Stimulated activated CD4-positive, alpha-beta T cell treated with anti-CD3 and anti-CD28 coated beads, TNF-alpha, amount 100 ng/mL, for 1 hour (primary cell): ENCODE data around the gene AKT1.
"Not testable (repeated sequence)": the region's sequence is repeated elsewhere in the genome, so short reads cannot be mapped to it uniquely, and the experiment has no call there.

ENCODE experiments used
- DNase-seq, 3 donors: peaks; one replicate each; pipeline ENCODE4 v3.0.0-alpha.2; 2020; ENCODE audit warnings: low read depth in 3 of 3, low spot score in 1 of 3

Gene AKT1

DNA sequence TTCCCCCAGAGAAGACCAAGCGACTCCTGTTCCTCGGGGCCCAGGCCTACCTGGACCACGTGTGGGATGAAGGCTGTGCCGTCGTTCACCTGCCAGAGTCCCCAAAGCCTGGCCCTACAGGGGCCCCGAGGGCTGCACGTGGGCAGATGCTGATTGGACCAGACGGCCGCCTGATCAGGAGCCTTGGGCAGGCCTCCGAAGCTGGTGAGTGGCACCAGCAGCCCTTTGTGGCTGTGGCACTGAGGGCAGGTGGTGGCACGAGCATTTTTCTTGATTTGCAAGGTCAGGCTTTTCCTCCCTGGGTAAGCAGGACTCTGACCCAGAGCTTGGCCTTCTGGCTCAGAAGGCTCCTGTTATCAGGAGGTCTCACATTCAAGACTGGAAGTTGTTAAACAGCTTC, 39.9 kb downstream of the AKT1 start:
- no peak for DNase-seq

DNA sequence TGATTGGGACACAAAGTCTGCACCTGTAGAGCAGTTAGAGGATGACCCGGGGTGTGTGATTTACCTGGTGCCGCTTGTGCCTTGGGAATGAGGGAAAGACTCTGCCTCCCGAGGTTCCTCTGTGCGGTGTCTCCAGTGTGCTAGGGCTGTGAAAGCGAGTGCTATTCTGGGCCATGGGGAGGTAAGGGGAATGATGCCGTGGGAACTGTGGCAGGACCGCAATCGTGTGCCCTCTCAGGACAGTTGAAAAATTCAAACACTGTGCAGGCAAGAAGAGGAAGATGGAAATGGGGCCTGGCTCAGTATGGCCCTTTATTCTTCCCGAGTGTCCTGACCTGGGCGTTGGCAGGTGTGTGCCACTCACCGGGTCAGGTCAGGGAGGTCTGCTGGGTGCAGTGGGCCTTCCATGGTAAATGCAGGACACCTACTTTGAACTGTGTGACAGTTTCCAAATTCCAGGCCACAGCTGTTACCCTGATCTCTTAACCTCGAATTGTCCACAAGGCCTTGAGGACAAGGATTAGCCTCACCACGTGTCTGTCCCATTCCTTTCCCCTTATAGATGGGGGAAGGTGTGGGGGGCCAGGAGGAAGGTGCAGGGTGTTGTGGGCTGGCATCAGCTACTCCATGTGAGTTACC, 41.2 kb downstream of the AKT1 start:
- DNase-seq: no peak

GRCh38 chr14:104753528-104754212, 41.9 kb downstream of the AKT1 start:
- no peak for DNase-seq

- peak; percentile 98 to 99 (median 98) for DNase-seq
These were observed 42.6 kb downstream of the AKT1 start, which contains the start of gene SIVA1 for GRCh38 chr14:104752735-104753527. TSS of gene SIVA1 (plus strand) at chr14:104753147. CDS start at chr14:104753202, 55 bp downstream.

GRCh38 chr14:104752423-104752734, 43.2 kb downstream of the AKT1 start:
- no peak for DNase-seq

GRCh38 chr14:104751539-104752422, 43.8 kb downstream of the AKT1 start:
- DNase-seq: no peak

DNA sequence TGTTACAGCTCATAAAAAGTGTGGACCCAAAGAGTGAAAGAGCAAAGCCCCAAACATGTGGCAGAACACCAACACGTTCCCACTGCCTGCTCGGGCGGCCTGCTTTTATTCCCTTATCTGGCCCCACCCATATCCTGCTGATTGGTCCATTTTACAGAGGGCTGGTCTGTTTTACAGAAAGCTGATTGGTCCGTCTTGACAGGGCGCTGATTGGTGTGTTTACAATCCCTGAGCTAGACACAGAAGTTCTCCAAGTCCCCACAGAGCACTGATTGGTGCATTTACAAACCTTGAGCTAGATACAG, 44.8 kb downstream of the AKT1 start:
- not testable (repeated sequence) for DNase-seq

GRCh38 chr14:104750056-104750752, 45.3 kb downstream of the AKT1 start:
- DNase-seq: no peak

- no peak for DNase-seq
These were observed 46.4 kb downstream of the AKT1 start for GRCh38 chr14:104749111-104749649.

DNA sequence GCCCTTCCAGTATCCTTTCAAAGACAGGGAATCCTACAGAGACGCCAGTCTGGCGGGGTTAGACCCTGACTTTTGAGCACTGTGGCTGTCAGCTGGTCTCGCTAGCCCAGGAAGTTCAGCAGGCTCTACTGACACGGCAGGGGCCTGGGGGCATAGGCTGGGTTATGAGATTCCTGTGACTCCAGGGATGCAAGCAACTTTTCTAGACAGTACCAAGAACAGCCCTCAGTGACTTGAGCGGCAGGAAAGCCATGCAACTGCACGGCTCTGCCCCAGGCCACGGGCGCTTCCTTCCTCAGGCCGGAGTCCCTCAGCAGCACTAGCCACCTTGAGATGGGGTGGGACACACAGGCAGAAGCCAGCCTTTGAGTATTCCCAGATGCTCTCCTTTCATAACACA, 47.7 kb downstream of the AKT1 start:
- DNase-seq: no peak

DNA sequence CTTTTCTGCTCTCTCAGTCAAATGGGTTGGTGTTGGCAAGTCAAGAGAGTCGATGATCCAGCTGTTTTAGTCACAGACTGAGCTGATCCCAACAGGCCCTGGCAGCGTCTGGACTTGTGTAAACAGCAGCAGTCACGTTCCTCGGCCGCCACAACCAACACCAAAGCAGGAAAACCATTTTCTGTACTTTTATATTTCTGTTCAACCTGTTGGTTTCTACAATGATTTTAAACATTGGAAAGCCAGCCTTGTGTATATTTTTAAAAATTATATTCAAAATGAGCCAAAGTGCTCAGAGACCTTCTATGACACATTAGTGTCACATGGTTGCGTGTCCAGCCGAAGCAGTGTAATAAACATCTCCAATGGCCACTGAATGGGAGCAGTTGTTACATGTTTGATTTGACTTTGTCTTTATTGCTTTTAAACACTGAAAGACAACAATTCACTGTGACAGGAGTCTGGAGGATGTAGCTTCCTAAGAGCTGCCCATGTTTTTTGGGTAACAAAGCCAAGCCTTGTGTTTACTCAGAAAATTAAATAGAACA, 48.5 kb downstream of the AKT1 start:
- DNase-seq: no peak

DNA sequence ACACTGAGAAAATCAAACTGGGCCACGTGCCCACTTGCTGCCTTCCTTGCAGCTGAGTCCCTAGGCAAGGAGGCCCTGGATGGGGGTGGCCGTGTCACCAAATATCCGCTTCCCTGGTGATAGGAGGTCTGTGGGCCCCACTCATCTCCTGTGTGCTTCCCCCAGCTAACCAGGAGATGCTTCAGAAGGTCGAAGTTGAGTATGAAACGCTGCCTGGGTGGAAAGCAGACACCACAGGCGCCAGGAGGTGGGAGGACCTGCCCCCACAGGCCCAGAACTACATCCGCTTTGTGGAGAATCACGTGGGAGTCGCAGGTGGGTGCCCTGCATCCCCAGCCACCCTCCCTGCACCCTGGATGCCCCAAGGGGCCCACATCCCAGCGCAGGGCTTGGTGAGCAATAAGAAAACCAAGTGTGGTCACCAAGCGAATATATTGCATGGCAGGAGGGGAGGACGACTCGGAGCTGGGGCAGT, 49.4 kb downstream of the AKT1 start:
- no peak for DNase-seq

DNA sequence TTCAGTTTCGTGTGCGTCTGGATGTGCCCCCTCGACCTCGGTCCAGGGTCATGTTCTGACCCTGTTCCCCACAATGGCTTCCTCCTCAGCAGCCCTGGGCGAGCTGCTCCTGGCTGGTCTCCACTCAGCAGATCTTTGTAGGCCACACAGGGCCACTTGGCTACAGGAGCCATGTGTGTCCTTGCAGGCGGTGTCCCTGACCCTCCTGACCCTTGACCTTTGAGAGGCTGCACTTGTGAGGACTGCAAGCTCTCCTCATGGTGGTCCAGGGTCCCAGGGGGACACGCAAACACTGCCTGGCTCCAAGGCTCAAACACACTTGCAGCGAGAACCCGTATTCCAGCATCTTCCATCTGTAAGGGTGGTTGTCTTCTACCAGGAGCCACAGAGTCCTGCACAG, 50.1 kb downstream of the AKT1 start:
- no peak for DNase-seq

- DNase-seq: no peak
These were observed 51.1 kb downstream of the AKT1 start for GRCh38 chr14:104744484-104744883.

DNA sequence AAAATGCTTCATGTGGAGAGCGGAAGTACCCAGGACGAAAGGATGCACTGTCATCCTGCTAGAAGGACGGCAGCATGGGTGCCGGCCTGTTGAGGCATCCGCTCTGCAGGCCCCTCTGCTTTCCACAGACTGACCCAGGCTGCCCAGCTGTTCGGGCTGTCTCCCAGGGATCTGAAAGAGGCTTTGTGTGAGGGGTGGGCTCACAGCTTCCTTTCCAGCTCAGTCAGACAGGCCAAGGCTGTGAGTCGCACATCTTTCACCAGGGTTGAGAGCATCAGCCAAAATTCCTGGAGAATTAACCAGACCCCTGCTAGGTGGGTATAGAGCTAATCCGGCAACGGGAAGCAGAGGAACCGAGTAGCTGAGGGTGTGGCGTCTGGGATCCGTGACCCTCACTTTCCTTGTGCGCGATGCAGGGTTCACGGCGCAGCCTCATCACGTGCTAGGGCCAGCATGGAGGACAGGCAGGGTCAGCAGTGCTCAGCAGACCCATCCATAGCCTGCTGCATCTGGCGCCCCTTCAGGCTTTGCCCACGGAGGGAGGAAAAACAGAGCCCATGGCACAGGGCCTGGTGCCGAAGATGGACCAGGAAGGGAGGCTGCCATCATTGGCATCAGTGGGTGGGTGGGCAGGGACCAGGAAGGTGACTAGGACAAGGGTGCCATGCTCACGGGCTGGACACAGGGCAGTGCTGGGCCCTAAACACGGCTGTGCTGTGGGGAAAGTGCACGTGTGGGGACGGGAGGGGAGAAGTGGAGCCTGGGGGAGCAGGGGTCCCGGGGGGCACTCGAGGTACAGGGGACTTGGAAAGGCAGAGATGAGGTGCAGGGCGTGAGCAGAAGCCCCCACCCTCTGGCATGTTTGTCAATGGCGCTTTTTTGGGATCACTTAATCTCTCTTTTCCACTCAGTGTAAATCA, 51.8 kb downstream of the AKT1 start:
- no peak for DNase-seq

DNA sequence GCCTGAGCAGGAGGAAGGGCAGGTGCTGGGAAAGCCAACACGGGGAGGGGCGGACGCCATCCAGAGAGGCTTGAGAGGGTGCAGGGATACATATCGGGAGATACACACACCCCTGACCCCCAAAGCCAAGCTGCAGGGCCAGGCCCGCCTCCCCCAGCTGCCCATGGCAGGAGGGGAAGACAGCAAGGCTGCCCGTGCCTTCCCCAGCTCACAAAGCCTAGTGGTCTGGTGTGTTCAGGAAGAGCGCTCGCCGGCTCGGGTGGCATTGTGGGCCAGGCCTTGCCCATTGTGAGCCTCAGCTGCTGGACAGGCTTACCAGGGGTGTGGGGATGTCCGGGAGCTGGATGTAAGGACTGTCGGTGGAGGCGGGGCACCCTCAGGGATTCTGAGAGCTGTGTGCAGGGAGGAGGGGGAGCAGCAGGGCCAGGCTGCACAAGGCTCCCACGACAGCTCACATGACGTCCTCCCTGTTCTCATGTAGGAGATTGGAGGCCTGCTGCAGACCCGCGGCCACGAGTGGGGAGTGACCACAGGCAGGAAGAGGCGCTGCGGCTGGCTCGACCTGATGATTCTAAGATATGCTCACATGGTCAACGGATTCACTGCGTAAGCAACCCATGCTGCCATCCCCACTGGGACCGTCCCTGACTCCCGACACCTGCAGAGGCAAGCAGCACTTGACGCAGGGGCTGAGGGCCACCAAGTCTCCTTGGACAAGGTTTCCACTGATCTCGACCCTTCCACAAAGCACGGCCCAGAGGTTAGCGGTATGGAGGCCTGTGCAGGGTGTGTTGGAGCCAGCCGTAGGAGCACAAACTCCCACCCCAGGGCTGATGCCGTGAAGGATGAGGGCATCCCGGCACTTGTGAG, 52.7 kb downstream of the AKT1 start:
- DNase-seq: no peak

DNA sequence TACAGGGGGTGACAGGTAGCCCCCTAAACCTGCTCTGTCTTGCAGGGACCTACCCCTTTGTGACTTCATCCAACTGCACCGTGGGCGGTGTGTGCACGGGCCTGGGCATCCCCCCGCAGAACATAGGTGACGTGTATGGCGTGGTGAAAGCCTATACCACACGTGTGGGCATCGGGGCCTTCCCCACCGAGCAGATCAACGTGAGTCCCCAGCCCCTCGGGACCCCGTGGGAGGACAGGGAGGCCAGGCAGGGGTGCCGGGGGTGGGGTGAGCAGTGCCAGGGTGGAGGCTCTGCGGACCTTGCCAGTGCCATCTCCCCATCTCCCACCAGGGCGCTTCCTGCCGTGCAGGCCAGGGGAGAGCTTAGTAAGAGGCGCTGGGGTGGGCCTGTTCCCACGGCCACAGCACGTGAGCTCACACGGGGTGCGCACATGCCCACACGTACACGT, 53.7 kb downstream of the AKT1 start:
- no peak for DNase-seq
